D721Med (cell line): ENCODE measurements around the gene CHRM1.
"Not testable (repeated sequence)": the region's sequence is repeated elsewhere in the genome, so short reads cannot be mapped to it uniquely, and the experiment has no call there.

Source experiments
- DNase-seq: peaks from one replicate; pipeline ENCODE4 v3.0.0; 2011; ENCODE audit warnings: low spot score; ENCODE audit not compliant: insufficient read length
- FAIRE-seq: peaks from 2 replicates; lab custom pipeline; 2011; peaks lifted over from hg19 to GRCh38; lab: Jason Lieb, UNC
- CTCF ChIP-seq: IDR thresholded peaks from 2 replicates; pipeline ENCODE4 v1.5.1; 2012; ENCODE audit warnings: mild to moderate bottlenecking, control low read depth; ENCODE audit not compliant: insufficient read depth; ENCODE audit errors: missing control alignments

CHRM1 gene

GRCh38 chr11:62957147-62957546, 36.0 kb upstream of the CHRM1 start:
- TF ChIP-seq CTCF: no peak
- no peak for FAIRE-seq
- DNase-seq: no peak

- TF ChIP-seq CTCF: no peak
- no peak for FAIRE-seq
Observed at GRCh38 chr11:62954478-62954877, 33.3 kb upstream of the CHRM1 start.

GRCh38 chr11:62953811-62954210, 32.6 kb upstream of the CHRM1 start:
- DNase-seq (no peak), FAIRE-seq (no peak)
- no peak for TF ChIP-seq CTCF

More at GRCh38 chr11:62954478-62954877, 33.3 kb upstream of the CHRM1 start:
- no peak for DNase-seq

GRCh38 chr11:62948765-62949320, 27.7 kb upstream of the CHRM1 start:
- DNase-seq (no peak), FAIRE-seq (no peak)
- no peak for TF ChIP-seq CTCF

- not testable (repeated sequence) for DNase-seq, FAIRE-seq
Observed at GRCh38 chr11:62945538-62945937, 24.4 kb upstream of the CHRM1 start.

- not testable (repeated sequence) for DNase-seq, FAIRE-seq
Observed at GRCh38 chr11:62937528-62937927, 16.4 kb upstream of the CHRM1 start.

GRCh38 chr11:62934496-62934785, 13.3 kb upstream of the CHRM1 start:
- no peak for DNase-seq
- FAIRE-seq: no peak
- no peak for TF ChIP-seq CTCF

GRCh38 chr11:62933750-62934495, 12.8 kb upstream of the CHRM1 start:
- DNase-seq (no peak), FAIRE-seq (no peak)
- TF ChIP-seq CTCF: no peak
